Stimulated activated CD4-positive, alpha-beta T cell treated with anti-CD3 and anti-CD28 coated beads, Interleukin-4, amount 100 ng/mL, for 48 hours (primary cell): ENCODE results near the gene AGAP5.
"Not testable (repeated sequence)": the region's sequence is repeated elsewhere in the genome, so short reads cannot be mapped to it uniquely, and the experiment has no call there.

Experiments used
- DNase-seq, 2 donors: peaks; one replicate each; pipeline ENCODE4 v3.0.0-alpha.2; 2020; ENCODE audit warnings: low read depth in 2 of 2

The AGAP5 gene

DNA sequence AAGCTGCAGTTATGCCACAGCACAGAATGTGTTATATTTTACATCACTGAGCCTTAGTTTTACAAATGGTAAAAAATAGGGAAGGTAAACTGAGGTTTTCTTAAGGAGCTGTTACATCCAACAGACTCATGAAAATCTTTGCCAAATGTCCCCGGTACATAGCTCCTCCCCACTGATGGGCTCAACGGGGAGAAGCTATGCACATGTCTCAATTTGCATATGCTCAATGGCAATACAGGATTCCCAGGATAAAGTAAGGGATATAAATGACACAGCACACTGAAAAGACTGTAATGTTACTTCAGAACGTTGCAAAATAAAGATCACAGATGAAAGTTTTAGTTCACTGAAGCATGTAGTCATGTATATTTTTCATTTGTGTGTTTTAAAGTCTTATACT, 16.6 kb upstream of the AGAP5 start:
- not testable (repeated sequence) for DNase-seq

DNA sequence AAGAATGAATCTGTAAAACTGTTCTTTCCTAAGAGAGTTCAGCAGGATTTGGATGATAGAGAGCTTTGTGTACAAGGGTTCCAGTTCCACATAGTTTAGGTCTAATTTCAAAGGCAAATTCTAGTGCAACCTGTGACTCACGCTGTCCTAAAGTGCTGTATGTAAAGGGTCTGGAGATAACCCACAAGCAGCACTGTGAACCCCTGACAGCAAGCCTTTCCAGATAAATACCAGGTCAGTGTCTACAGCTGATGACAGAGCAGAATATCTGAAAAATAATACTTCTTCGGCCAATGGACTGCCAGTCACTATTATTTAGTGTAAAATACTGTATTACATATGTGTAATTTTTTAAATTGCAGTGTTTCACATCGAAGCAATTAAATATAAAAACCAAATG, 16.0 kb upstream of the AGAP5 start:
- DNase-seq = not testable (repeated sequence)

DNA sequence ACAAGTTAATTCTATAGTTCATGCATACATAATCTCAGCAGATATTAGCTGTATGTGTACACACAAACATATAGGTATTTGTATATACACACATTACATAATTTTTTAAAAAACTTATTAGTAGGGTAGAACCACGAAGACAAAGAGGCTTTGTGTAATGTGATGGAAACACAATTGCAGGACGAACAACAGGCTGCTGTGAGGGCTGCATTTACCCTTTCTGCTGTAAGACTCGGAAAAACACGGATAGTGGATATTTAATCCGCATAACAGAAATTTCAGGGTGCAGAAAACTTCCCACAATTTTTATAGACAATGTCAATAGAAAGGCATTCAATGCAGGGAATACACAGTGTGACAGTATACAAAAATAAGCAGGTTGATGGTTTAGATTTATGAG, 13.8 kb upstream of the AGAP5 start:
- DNase-seq = not testable (repeated sequence)

DNA sequence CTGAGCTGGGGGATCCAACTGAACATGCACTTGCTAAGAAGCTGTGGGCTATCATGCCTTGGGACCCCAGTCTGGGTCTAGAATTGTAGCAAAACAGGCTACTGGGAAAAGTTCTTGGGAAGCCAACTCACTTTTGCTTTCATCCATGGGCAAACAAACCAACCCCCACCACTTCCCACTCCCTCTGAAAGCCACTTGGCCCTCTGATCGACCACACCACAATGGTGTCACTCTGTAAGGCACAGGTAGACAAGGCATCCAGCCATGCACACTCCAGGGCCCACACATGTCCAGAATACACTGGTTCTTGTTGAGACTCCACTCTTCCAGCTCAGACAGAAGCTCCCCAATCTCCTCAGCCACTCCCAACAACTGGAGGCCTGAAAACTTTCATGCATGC, 10.2 kb upstream of the AGAP5 start:
- not testable (repeated sequence) for DNase-seq

DNA sequence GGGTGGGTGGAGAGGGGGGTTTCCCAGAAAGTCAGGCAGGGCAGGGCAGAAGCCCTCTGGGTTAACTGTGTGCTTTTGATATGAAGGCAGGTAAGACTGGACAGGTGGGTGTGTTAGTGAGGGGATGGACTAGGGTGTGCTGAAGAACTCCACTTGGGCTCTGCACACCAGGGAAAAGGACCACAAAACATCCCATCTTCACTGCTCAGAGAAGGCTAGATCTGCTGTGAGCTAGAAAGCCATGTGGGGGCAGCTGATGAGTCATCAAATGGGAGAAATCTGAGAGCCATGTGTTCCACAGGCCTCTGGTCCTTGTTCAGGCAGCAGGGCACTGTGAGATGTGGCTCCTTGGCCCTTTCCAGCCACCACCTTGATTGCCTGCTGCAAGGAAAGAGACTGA, 9.7 kb upstream of the AGAP5 start:
- not testable (repeated sequence) for DNase-seq

DNA sequence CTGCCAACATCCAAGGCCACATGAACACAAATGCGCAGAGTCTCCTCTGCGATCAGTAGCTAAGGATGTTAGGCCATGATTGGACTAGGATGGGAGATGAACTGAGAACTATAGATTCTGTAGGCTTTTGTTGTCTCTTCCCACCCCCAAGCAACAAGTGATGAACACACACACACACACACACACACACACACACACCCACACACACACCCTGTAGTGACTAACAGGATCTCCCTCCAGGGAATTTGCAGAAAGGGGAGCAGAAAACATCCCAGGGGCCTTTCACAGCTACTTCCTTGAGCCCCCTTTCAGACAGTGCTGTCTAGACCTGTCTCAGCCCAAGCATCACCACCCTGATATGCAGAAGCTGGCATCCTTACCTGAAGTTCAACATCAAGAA, 8.6 kb upstream of the AGAP5 start:
- DNase-seq = not testable (repeated sequence)

DNA sequence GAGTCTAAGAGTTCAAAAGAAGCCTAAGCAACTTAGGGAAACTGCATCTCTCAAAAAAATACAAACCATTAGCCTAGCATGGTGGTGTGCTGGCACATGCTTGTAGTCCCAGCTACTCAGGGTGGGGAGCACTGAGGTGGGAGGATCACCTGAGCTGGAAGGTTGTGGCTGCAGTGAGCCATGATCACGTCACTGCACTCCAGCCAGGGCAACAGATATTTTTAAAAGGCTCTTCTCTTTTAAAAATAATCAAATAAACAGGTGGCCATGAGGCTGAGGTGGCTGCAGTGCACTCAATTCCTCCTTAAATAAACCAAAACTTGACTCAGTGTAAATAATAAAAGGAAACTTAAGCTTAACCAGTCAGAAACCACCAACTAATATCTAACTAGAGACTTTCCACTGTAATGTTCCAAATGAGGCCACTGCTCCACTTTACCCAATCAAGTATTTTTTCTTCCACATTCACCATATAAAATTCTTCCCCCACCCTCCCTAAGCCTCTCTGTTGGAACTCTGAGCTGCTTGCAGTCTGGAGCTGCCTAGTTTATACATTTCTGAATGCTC, 7.7 kb upstream of the AGAP5 start:
- not testable (repeated sequence) for DNase-seq

DNA sequence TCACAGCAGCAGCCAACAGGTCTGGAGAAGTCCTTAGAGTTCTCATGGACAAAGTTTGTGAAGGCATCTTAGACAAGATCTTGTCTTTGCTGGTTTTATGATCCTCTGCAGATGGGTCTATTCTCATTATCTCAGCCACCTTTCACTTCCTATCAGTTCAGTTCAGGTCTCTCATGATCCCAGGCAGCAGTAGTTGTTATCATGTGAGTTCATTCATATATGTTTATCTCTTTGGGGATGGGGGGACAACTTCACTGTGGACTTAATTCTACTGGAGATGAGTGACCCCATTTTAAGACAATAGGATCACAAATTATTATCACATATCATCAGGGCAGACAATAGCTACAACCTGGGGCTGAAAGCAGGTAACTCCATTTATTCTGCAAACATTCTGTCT, 6.0 kb upstream of the AGAP5 start:
- not testable (repeated sequence) for DNase-seq

DNA sequence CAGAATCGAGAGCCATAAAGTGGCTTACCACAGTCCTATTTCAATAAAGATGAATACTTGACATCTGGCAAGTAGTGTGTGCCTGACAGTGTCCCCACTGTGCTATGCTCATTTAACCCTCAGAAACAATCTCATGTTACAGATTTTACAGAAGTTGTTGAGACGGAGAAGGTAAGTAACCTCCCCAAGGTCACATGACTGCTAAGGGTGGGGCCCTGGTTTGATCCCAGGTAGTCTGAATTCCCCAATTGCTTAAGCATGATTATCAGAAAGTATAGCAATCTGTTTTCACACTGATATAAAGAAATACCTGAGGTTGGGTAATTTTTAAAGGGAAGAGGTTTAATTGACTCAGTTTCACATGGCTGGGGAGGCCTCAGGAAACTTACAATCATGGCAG, 910 bp upstream of the AGAP5 start:
- not testable (repeated sequence) for DNase-seq

DNA sequence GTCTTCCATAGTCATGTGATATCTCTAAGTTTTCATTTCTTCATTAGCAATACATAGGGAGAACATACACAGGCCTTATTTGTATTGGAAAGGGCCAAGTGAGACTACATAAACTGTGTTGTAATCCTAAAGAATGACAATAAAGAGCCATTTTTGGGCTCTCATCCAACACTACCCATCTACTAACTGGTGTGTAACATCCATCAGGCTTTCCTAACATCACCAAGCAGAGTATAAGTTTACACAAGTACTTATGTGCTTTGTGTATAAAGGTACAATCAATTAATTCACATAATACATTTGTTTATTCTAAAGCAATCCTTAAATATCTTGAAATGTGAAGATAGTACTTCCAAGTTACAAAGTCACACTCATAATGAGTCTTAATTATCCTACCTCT, 2.6 kb downstream of the AGAP5 start:
- not testable (repeated sequence) for DNase-seq

DNA sequence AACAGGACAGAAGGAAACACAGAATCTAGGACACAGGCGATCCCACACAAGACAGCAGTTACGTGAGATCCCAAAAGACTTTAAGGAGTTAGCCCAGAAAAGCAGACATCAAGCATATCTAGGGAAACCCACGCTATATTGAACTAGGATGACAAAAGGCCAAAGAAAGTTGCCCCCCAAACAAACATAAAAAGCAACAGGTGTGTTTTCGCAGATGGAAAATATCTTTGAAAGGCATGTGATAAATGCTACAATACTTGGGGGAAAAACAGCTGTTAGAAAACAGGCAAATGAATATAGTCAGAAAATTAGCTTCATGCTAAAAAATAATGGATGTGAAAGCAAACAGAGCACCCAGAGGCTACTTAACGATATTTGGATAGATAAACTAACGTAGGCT, 7.2 kb downstream of the AGAP5 start:
- DNase-seq = not testable (repeated sequence)

DNA sequence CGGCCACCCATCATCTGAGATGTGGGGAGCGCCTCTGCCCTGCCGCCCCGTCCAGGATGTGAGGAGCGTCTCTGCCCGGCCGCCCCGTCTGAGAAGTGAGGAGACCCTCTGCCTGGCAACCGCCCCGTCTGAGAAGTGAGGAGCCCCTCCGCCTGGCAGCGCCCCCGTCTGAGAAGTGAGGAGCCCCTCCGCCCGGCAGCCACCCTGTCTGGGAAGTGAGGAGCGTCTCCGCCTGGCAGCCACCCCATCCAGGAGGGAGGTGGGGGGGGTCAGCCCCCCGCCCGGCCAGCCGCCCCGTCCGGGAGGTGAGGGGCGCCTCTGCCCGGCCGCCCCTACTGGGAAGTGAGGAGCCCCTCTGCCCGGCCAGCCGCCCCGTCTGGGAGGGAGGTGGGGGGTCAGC, 8.3 kb downstream of the AGAP5 start:
- not testable (repeated sequence) for DNase-seq

DNA sequence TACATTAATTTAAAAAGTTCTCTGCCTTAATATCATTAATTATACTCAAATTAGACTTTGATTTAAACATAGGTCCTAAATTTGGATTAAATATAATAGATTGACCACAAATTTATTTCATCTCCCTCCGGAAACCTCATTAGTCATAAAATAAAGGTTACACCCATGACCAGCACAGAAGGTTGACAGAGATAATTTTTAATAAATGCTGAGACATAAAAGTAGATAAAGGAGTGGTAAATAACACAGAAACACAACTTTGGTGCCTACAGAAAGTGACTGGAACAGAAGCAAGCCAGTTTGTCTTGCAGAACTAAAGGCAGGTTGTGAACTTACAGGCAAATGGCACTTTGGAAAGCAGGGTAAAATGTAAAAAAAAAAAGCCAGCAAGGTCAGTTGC, 10.3 kb downstream of the AGAP5 start:
- not testable (repeated sequence) for DNase-seq

DNA sequence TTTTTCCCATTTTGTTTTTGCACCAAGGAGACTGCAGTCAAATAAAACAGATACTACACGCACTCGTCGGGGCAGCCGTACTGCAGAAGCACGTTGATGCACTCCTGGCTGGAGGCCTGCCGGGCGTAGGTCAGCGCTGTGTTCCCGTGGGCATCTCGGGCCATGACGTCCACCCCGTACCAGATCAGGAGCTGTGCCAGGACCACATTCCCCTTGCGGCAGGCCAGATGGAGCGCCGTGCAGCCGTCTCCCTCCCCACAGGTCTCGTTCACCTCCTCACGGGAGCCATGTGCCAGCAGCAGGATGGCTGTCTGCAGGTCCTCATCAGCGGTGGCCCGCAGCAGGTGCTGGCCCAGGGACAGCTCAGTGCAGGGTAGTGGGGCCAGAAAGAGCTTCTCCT, 23.4 kb downstream of the AGAP5 start:
- DNase-seq = not testable (repeated sequence)

DNA sequence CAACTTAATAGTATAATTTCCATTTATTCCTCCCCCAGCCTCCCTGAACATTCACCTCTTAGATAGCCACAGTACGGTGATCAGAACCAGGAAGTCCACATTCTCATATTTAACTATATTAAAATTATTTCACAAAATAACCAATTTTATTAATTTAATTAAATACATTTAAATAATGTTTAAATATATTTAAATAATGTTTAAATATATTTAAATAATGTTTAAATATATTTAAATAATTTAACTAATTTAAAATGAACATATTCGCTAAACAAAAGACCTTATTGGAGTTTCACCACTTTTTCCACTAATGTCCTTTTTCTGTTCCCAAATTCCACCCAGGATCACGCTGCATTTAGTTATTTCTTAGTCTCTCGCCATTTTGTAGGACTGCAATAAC, 29.5 kb downstream of the AGAP5 start:
- not testable (repeated sequence) for DNase-seq

DNA sequence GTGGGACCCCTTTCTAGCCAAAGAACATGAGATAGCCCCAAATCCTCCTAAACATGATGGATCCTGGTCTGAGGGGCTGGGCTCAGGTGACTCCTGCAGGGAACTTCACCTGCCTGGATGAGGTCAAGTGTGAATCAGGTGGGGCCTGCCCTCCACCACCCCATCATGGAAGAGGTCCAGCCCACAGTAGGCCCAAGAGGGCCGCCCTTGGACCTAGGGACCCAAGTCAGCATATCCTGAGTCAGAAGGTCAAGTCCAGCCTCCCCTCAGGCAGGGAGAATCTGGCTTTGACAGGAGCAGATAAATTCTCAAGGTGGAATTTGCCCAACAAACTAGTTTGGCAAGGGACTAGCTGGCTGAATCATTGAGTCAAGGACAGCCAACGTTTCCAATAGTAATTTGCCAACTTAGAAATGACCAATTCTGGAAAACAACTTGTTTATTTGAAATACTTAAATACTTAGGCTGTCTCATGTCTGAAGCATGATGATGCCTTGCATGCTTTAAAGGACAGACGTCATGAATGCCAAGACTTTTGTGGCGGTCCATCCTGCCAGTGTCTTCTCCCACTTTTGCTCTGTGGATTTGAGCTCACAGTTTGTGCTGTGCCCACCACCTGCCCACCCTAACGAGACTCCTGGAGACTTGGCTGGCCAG, 31.6 kb downstream of the AGAP5 start:
- DNase-seq = not testable (repeated sequence)

DNA sequence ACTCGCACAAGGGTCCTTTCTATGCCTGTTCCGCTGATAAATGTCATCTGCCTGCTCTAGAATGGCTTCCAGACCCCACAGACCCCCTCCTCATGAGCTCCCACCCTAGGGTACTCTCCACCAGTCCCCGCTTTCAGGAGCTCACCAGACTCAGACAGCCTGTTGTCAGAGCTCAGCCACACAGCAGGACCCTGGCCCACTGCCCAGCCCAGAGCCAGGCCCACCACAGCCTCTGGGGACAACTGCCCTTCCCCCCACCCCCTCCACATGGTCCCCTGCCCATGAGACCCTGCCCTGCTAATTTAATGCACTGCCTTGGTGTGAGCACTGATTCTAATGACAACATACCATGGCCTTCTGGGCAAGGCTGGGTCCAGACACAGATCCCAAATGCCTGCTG, 32.3 kb downstream of the AGAP5 start:
- not testable (repeated sequence) for DNase-seq

DNA sequence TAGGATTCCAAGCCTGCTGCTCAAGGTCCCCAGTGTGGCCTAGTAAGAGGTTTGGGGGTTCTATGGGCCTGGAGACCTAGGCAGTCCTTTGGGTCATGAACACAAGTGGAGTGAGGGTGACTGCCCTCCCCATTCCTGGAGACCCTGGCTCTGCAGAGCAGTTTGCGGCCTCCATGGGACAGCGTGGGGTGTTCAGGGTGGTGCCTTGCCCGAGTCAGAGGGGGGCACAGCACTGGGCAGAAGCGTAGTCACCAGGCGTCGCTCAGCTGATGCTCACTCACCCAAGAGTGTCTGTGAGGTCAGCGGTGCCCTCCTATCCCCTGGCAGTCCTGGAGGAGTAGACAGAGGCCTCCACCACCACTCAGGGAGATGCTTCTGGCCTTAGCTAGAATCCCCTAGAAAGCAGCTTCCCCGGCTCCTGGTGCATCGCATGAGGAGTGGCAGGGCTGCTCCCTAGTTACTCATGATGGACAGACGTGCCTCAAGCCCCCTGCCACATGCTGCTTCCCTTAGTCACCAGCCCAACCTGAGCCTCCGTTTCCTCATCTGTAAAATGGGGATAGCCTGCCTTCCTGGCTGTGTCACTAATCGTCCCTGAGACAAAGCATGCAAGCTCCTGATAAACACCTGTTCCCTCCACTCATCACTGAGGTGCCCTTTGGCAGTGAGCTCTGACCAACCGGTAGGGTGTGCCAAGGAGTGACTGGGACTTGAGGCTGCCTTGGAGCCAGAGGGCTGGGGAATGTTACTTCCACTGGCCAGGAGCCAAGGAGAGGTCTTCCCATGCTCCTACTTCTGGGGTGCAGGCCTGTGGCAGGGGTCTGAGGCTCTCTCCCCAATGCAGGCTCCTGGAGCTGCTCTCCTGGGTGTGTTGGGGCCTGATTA, 33.5 kb downstream of the AGAP5 start:
- DNase-seq = not testable (repeated sequence)

DNA sequence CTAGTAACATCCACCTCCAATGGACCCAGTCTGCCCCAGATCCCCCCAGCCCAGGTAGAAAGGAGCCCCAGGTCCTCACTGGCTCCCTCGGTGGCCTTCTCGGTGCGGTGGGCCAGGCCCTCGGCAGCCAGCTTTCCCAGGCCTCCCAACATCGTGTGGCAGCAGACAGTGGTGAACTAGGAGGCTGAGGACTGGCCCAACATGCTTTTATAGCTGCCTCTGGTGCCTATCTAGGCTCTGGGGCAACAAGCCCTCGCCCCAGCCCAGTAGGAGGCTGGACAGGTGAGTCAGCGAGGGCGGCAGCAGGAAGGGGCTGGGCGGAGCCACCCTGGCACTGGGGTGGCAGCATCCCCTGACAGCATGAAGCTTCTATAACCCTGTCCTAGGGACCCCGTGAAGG, 34.3 kb downstream of the AGAP5 start:
- not testable (repeated sequence) for DNase-seq

DNA sequence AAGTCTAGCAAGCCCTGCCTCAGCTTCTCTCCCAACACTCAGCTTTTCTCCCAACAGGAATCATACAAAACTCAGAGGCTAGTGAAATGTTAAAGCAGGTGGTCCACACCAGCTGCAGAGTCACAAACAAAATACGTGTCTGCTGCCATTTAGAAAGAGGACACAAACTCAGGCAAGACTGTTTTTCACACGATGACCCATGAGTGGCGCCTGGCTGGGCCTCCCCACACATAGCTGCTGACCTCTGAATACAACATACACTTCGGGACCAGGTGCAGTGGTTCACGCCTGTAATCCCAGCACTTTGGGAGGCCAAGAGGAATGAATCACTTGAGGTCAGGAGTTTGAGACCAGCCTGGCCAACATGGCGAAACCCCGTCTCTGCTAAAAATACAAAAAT, 35.2 kb downstream of the AGAP5 start:
- DNase-seq = not testable (repeated sequence)

DNA sequence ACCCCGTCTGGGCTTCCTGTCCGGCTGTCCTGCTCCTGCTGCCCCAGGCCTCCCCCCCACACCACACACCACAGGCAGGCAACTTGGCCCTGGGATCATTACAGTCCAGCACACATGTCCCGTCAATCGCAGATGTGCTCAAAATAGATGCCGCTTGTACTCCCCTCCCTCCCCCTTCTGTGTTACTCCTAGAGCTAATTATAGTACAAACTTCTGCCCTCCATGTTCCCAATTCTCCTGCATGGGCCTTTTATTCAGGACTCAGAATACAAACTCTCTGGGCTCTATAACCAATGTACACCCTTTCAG, 42.0 kb downstream of the AGAP5 start, which contains the start of gene SYNPO2L:
Gene SYNPO2L, minus strand, starts transcription at position 40 of the 309 bp plus-strand sequence. CDS start 107 bp downstream, outside the sequence.
- DNase-seq = no peak

DNA sequence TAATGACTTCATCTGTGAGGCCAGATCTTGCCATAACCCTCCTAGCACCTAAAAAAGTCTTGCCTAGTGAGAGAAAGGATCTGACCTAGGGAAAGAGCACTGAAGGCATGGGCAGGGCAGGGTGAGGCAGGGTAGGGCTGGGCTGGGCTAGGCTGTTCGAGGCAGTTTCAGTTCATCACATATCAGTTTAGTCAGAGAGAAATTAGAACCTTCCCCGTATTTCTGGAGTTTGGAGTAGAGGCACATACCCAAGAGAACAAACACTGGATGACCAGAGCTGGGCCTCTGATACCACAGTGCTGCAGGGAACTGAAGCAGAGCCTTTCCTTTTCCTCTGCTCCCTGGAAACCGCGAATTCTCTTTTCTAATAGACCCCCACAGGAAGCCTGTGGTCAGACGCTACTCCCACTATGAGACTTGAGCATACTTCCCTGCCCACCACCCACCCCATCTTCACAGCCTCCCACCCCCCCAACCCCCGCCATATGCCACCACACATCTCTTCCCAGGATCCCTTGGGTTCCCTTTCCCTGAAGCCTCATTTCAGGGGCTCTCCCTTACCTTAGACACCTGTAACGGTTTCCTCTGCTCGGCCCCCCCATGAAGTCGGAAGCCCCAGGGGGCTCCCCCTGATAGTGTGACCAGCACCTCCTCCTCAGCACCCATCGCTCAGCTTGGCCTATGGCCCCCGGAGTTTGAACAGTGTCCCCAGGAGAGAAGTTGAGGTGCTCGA, 42.5 kb downstream of the AGAP5 start:
- no peak for DNase-seq
